NCI-H69 (cell line): ENCODE data around the gene MGAT4A.
A peak's percentile ranks its signal among the peaks of the same experiment; 100 is the strongest.
"Not testable (repeated sequence)": the region's sequence is repeated elsewhere in the genome, so short reads cannot be mapped to it uniquely, and the experiment has no call there.

Experiments
- DNase-seq: peaks from one replicate; lab custom pipeline; 2025; lab: John Stamatoyannopoulos, UW

MGAT4A gene

GRCh38 chr2:98607741-98608115 lies 123.2 kb downstream of the MGAT4A start:
- no peak for DNase-seq

- DNase-seq: no peak
These were observed 123.8 kb downstream of the MGAT4A start for GRCh38 chr2:98607104-98607503.

- no peak for DNase-seq
These were observed 124.5 kb downstream of the MGAT4A start for GRCh38 chr2:98606431-98606830.

- DNase-seq: no peak
These were observed 125.9 kb downstream of the MGAT4A start for GRCh38 chr2:98605076-98605475.

GRCh38 chr2:98604547-98604946 lies 126.4 kb downstream of the MGAT4A start:
- DNase-seq: peak; percentile 38

- peak; percentile 43 for DNase-seq
These were observed 129.3 kb downstream of the MGAT4A start for GRCh38 chr2:98601532-98602132.

- no peak for DNase-seq
These were observed 132.0 kb downstream of the MGAT4A start for GRCh38 chr2:98598781-98599428.

GRCh38 chr2:98594665-98595064 lies 136.3 kb downstream of the MGAT4A start:
- not testable (repeated sequence) for DNase-seq

- no peak for DNase-seq
These were observed 138.4 kb downstream of the MGAT4A start for GRCh38 chr2:98592565-98592964.

- no peak for DNase-seq
These were observed 141.4 kb downstream of the MGAT4A start for GRCh38 chr2:98589489-98589888.

GRCh38 chr2:98588880-98589431 lies 142.0 kb downstream of the MGAT4A start:
- peak; percentile 11 for DNase-seq

- no peak for DNase-seq
These were observed 144.3 kb downstream of the MGAT4A start for GRCh38 chr2:98586551-98587140.

- no peak for DNase-seq
These were observed 145.5 kb downstream of the MGAT4A start for GRCh38 chr2:98585386-98585785.

- DNase-seq: peak; percentile 13
These were observed 146.9 kb downstream of the MGAT4A start for GRCh38 chr2:98583816-98584618.

- no peak for DNase-seq
These were observed 147.7 kb downstream of the MGAT4A start for GRCh38 chr2:98583276-98583675.

- DNase-seq: no peak
These were observed 148.4 kb downstream of the MGAT4A start for GRCh38 chr2:98582523-98582922.

- DNase-seq: no peak
These were observed 150.2 kb downstream of the MGAT4A start for GRCh38 chr2:98580656-98581284.

- DNase-seq: no peak
These were observed 151.0 kb downstream of the MGAT4A start for GRCh38 chr2:98579926-98580325.

- no peak for DNase-seq
These were observed 152.7 kb downstream of the MGAT4A start for GRCh38 chr2:98578231-98578630.

GRCh38 chr2:98577313-98577712 lies 153.6 kb downstream of the MGAT4A start:
- no peak for DNase-seq

GRCh38 chr2:98576666-98577312 lies 154.1 kb downstream of the MGAT4A start:
- no peak for DNase-seq
